ENCODE data around the gene MAP1S.

DNA sequence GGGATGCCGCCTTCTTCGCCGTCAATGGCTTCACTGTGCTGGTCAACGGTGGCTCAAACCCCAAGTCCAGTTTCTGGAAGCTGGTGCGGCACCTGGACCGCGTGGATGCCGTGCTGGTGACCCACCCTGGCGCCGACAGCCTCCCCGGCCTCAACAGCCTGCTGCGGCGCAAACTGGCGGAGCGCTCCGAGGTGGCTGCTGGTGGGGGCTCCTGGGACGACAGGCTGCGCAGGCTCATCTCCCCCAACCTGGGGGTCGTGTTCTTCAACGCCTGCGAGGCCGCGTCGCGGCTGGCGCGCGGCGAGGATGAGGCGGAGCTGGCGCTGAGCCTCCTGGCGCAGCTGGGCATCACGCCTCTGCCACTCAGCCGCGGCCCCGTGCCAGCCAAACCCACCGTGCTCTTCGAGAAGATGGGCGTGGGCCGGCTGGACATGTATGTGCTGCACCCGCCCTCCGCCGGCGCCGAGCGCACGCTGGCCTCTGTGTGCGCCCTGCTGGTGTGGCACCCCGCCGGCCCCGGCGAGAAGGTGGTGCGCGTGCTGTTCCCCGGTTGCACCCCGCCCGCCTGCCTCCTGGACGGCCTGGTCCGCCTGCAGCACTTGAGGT is 7.0 kb downstream of the MAP1S start:
- TF ChIP-seq, protein P1, sequence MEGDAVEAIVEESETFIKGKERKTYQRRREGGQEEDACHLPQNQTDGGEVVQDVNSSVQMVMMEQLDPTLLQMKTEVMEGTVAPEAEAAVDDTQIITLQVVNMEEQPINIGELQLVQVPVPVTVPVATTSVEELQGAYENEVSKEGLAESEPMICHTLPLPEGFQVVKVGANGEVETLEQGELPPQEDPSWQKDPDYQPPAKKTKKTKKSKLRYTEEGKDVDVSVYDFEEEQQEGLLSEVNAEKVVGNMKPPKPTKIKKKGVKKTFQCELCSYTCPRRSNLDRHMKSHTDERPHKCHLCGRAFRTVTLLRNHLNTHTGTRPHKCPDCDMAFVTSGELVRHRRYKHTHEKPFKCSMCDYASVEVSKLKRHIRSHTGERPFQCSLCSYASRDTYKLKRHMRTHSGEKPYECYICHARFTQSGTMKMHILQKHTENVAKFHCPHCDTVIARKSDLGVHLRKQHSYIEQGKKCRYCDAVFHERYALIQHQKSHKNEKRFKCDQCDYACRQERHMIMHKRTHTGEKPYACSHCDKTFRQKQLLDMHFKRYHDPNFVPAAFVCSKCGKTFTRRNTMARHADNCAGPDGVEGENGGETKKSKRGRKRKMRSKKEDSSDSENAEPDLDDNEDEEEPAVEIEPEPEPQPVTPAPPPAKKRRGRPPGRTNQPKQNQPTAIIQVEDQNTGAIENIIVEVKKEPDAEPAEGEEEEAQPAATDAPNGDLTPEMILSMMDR (IDR thresholded peaks at IDR 0.05; ENCODE audit: poor library complexity, severe bottlenecking): no peak
- TF ChIP-seq MXI1 (conservative IDR thresholded peaks at IDR 0.05; ENCODE audit: poor library complexity, severe bottlenecking): no peak
- TF ChIP-seq RAD21 (conservative IDR thresholded peaks at IDR 0.05): no peak
- no peak for TF ChIP-seq EZH2 (IDR thresholded peaks at IDR 0.05; ENCODE audit: borderline replicate concordance, insufficient read depth, low read length, poor library complexity, severe bottlenecking)
- TF ChIP-seq EP300 (conservative IDR thresholded peaks at IDR 0.05; ENCODE audit: poor library complexity, severe bottlenecking): no peak
- no peak for TF ChIP-seq POLR2AphosphoS5 (IDR thresholded peaks at IDR 0.05)
- TF ChIP-seq, protein P2, sequence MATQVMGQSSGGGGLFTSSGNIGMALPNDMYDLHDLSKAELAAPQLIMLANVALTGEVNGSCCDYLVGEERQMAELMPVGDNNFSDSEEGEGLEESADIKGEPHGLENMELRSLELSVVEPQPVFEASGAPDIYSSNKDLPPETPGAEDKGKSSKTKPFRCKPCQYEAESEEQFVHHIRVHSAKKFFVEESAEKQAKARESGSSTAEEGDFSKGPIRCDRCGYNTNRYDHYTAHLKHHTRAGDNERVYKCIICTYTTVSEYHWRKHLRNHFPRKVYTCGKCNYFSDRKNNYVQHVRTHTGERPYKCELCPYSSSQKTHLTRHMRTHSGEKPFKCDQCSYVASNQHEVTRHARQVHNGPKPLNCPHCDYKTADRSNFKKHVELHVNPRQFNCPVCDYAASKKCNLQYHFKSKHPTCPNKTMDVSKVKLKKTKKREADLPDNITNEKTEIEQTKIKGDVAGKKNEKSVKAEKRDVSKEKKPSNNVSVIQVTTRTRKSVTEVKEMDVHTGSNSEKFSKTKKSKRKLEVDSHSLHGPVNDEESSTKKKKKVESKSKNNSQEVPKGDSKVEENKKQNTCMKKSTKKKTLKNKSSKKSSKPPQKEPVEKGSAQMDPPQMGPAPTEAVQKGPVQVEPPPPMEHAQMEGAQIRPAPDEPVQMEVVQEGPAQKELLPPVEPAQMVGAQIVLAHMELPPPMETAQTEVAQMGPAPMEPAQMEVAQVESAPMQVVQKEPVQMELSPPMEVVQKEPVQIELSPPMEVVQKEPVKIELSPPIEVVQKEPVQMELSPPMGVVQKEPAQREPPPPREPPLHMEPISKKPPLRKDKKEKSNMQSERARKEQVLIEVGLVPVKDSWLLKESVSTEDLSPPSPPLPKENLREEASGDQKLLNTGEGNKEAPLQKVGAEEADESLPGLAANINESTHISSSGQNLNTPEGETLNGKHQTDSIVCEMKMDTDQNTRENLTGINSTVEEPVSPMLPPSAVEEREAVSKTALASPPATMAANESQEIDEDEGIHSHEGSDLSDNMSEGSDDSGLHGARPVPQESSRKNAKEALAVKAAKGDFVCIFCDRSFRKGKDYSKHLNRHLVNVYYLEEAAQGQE (IDR thresholded peaks at IDR 0.05; ENCODE audit: borderline replicate concordance): no peak
- TF ChIP-seq SMC3 (conservative IDR thresholded peaks at IDR 0.05; ENCODE audit: poor library complexity): no peak
